SU-DHL-6 (cell line): ENCODE data around the gene HNF4A.

ENCODE experiments used
- H2AFZ ChIP-seq: fragments of 200-600 bp; sonication (generic); 2 replicates; pipeline ENCODE4 v1.6.1; 2014; ENCODE audit warnings: low read depth, mild to moderate bottlenecking, moderate library complexity, mixed read lengths, antibody characterized with exemption, low read length; ENCODE audit not compliant: severe bottlenecking
- H3F3A ChIP-seq: fragments of 200-600 bp; shearing (Covaris generic); 2 replicates; pipeline ENCODE4 v1.6.0; 2016; ENCODE audit warnings: antibody characterized with exemption, mild to moderate bottlenecking; ENCODE audit not compliant: insufficient read depth
- H3K27ac ChIP-seq: fragments of 200-600 bp; sonication (generic); 2 replicates; pipeline ENCODE4 v1.5.1; 2016; ENCODE audit warnings: low read depth, mild to moderate bottlenecking, low read length, moderate library complexity, mixed read lengths
- H3K27me3 ChIP-seq: fragments of 200-600 bp; sonication (generic), shearing (Covaris generic); 2 replicates; pipeline ENCODE4 v1.6.0; 2014; ENCODE audit warnings: mild to moderate bottlenecking, low read length
- H3K36me3 ChIP-seq: fragments of 200-600 bp; sonication (generic); 2 replicates; pipeline ENCODE4 v1.6.1; 2014; ENCODE audit warnings: mild to moderate bottlenecking, low read length, mixed read lengths
- H3K4me2 ChIP-seq: fragments of 300-600, 200-600 bp; shearing (Covaris generic), sonication (generic); 2 replicates; pipeline ENCODE4 v1.6.0; 2014; ENCODE audit warnings: low read length, low read depth, mild to moderate bottlenecking; ENCODE audit not compliant: poor library complexity, severe bottlenecking
- H3K4me3 ChIP-seq: fragments of 200-600 bp; sonication (generic); 2 replicates; pipeline ENCODE4 v1.5.1; 2014; ENCODE audit warnings: antibody characterized with exemption, low read length, mild to moderate bottlenecking, mixed read lengths; ENCODE audit not compliant: insufficient read depth, poor library complexity, severe bottlenecking
- H3K79me2 ChIP-seq: fragments of 200-600 bp; sonication (generic); 2 replicates; pipeline ENCODE4 v1.6.1; 2014; ENCODE audit warnings: mild to moderate bottlenecking, low read length, moderate library complexity; ENCODE audit not compliant: insufficient read depth
- H3K9ac ChIP-seq: fragments of 200-600 bp; sonication (generic); 2 replicates; pipeline ENCODE4 v1.7.0; 2014; ENCODE audit warnings: mild to moderate bottlenecking, low read length
- H3K9me2 ChIP-seq: fragments of 200-600 bp; sonication (generic); replicated peaks from 2 replicates; pipeline ENCODE4 v1.6.1; 2014; ENCODE audit warnings: low read length; ENCODE audit not compliant: insufficient read depth
- H3K9me3 ChIP-seq: fragments of 200-600 bp; sonication (generic); 2 replicates; pipeline ENCODE4 v1.6.1; 2014; ENCODE audit warnings: low read length, mixed read lengths; ENCODE audit not compliant: insufficient read depth
- H4K20me1 ChIP-seq: fragments of 200-600 bp; sonication (generic); 2 replicates; pipeline ENCODE4 v1.6.1; 2014; ENCODE audit warnings: low read depth, mild to moderate bottlenecking, antibody characterized with exemption, low read length, moderate library complexity, mixed read lengths
- EZH2phosphoT487 ChIP-seq: fragments of 200-600 bp; sonication (generic), shearing (Covaris generic); conservative IDR thresholded peaks from 2 replicates; pipeline ENCODE4 v1.6.1; 2018; ENCODE audit warnings: mild to moderate bottlenecking, antibody characterized with exemption, low read length, moderate library complexity, mixed read lengths
- TF ChIP-seq, protein P1 (sequence below): fragments of 200-600 bp; sonication (generic); IDR thresholded peaks from one replicate; pipeline ENCODE4 v1.5.1; 2017; ENCODE audit warnings: antibody characterized with exemption, mild to moderate bottlenecking, low read length, moderate library complexity; ENCODE audit not compliant: insufficient read depth, poor library complexity, severe bottlenecking

HNF4A gene

DNA sequence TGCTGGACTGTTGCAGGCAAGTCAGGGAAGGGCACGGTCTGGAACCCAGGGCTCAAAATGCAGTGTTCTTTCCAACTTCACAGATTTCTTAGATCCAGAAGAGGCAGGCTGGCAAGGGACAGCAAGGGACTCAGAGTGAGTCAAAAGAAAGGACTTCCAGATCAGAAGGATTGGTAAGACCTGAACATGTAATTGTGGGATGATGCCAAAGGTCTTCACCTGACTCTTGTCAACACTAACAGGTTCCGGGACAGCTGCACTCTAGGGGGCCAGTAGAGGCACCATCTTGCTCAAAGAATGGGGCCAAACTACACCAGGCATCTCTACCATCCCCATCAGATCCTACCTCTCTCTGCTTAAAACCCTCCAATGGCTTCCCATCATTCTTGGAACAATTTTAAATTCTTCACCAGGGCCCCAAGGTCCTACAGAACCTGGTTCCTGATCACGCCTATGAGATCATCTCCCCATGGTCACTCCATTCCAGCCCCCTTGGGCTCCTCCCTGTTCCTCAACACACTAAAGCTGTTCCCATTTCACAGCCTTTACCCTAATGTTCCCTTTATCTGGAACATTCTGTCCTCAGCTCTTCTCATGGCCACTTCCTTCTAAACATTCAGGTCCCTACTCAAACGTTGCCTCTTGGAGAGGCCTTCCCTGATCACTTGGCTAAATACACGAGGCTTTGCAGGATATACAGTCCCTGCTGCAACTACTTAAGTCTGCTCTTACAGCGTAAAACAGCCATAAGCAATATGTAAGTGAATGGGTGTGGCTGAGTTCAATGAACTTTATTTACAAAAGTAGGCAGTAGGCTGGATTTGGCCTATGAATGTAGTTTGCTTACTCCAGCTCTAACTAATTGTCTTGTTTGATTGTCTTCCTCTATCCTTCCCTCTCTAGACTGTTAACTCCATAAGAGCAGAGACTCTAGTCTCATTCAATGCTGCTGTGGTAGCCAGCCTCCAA lies 90.5 kb downstream of the HNF4A start:
- H3K9me2 ChIP-seq = no peaks in the 10 kb centered on the region
- H3K27me3 ChIP-seq = no peaks in the 10 kb centered on the region
- TF ChIP-seq, protein P1, sequence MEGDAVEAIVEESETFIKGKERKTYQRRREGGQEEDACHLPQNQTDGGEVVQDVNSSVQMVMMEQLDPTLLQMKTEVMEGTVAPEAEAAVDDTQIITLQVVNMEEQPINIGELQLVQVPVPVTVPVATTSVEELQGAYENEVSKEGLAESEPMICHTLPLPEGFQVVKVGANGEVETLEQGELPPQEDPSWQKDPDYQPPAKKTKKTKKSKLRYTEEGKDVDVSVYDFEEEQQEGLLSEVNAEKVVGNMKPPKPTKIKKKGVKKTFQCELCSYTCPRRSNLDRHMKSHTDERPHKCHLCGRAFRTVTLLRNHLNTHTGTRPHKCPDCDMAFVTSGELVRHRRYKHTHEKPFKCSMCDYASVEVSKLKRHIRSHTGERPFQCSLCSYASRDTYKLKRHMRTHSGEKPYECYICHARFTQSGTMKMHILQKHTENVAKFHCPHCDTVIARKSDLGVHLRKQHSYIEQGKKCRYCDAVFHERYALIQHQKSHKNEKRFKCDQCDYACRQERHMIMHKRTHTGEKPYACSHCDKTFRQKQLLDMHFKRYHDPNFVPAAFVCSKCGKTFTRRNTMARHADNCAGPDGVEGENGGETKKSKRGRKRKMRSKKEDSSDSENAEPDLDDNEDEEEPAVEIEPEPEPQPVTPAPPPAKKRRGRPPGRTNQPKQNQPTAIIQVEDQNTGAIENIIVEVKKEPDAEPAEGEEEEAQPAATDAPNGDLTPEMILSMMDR = no peak
- TF ChIP-seq EZH2phosphoT487 = no peak
- H3K79me2 ChIP-seq = no peaks in the 10 kb centered on the region
- no peaks in the 10 kb centered on the region for H3F3A ChIP-seq
- H3K9me3 ChIP-seq = no peaks in the 10 kb centered on the region
- H3K9ac ChIP-seq = no peak overlapping the region
- H2AFZ ChIP-seq = no peak overlapping the region
- H3K27ac ChIP-seq = no peak overlapping the region
- no peaks in the 10 kb centered on the region for H3K36me3 ChIP-seq
- H4K20me1 ChIP-seq = no peaks in the 10 kb centered on the region
- H3K4me3 ChIP-seq = no peak overlapping the region
- H3K4me2 ChIP-seq = no peak overlapping the region

DNA sequence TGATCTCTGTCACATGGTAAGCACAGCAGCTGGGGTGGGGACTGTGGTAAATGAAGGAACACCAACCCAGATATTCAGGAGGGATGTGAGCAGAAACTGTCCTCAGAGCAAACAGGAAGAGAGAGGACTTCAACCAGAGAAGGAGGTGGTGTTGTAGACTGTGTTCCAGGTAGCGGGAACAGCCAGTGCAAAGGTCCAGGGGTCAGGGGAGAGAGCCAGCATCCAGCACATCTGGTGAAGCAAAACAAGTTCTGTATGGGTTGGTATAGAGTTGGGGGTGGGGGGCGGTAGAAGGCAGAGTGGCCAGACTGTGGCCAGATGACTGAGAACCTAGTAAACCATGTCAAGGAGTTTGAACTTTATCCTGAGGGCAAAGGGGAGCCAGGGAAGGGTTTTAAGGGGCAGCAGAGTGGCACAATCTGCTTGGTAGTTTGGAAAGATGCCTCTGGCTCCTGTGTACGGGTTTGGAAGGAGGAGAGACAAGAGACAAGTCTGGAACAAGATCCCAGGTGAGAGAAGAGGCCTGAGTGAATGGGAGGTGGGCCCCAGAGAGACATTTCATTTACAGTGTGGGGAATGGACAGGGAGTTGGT lies 92.4 kb downstream of the HNF4A start:
- no peaks in the 10 kb centered on the region for H4K20me1 ChIP-seq
- no peak overlapping the region for H3K4me3 ChIP-seq
- no peaks in the 10 kb centered on the region for H3K9me2 ChIP-seq
- H2AFZ ChIP-seq = no peak overlapping the region
- no peaks in the 10 kb centered on the region for H3K9me3 ChIP-seq
- no peak overlapping the region for H3K27ac ChIP-seq
- H3F3A ChIP-seq = no peaks in the 10 kb centered on the region
- no peaks in the 10 kb centered on the region for H3K27me3 ChIP-seq
- no peaks in the 10 kb centered on the region for H3K36me3 ChIP-seq
- no peaks in the 10 kb centered on the region for H3K79me2 ChIP-seq
- TF ChIP-seq, protein P1 = no peak
- TF ChIP-seq EZH2phosphoT487 = no peak
- H3K4me2 ChIP-seq = no peak overlapping the region
- H3K9ac ChIP-seq = no peak overlapping the region

DNA sequence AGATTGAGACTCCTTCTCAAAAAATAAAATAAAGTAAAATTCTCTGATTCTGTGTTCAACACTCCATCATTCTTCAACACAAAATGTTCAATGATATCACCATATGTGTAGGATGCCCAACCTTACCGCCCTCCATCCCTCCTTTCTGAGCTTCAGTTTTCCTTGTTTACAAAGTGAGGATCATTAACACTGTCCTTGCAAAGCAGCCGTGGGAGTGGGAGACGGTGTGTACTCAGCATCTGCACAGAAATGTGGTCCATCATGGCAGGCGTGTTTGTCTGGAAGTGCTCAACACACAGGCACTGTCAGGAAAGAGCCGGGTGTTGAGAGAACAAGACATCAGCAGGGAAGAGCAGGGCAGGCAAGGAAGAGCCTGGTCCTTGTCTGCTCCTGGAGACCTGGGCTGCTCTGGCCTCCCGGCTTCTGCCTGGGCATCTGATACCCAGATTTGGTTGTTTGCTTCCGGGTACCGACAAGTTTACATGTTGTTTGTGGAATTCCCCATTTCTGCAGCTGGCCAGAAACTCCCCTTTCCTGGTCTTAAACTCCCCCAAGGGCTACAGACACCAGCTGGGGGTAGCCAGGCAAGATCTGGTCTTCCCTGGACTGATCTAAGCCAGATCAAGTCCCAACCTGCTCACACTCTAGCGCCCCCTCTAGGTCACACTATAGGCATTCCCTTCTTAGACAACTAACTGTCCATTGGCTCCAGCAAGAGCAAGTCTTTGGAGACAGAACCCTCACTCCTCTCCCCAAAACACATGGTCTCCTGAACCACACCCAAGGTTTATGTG lies 93.5 kb downstream of the HNF4A start:
- Histone ChIP-seq H3K27me3 (no peaks in the 10 kb centered on the region), H3K36me3 (no peaks in the 10 kb centered on the region), H3F3A (no peaks in the 10 kb centered on the region), H3K27ac (no peak overlapping the region), H3K79me2 (no peaks in the 10 kb centered on the region), H3K9me2 (no peaks in the 10 kb centered on the region), H3K9me3 (no peaks in the 10 kb centered on the region), H3K9ac (no peak overlapping the region), H4K20me1 (no peaks in the 10 kb centered on the region), H2AFZ (no peak overlapping the region), H3K4me3 (no peak overlapping the region), H3K4me2 (no peak overlapping the region)
- no peak for TF ChIP-seq EZH2phosphoT487
- TF ChIP-seq, protein P1 = peak; percentile 31
